Prostate gland (tissue), 2 donors: ENCODE data around the gene SNX6. TPM values are rescaled to one million over a fixed set of nuclear protein-coding genes. Genes with fewer than 3 reads are reported as not detected.

Experiments
- DNase-seq: peaks from one replicate; pipeline ENCODE4 v3.0.0-alpha.2; 2019; ENCODE audit warnings: low spot score
- H3K27ac ChIP-seq, 2 donors: fragments of 200-600 bp; sonication (generic); 2 replicates each; pipeline ENCODE4 v1.5.1; 2017 to 2019
- H3K27me3 ChIP-seq: fragments of 200-600 bp; sonication (generic); replicated peaks from 2 replicates; pipeline ENCODE4 v1.5.1; 2019; ENCODE audit not compliant: insufficient read depth
- H3K36me3 ChIP-seq, 2 donors: fragments of 200-600 bp; sonication (generic); 1 replicate in 1 of 2; 2 replicates in 1 of 2; pipeline versions ENCODE4 v1.5.1 to v1.8.1; 2017 to 2019
- H3K4me1 ChIP-seq: fragments of 200-600 bp; sonication (generic); replicated peaks from 2 replicates; pipeline ENCODE4 v1.5.1; 2019
- H3K4me3 ChIP-seq, 2 donors: fragments of 200-600 bp; sonication (generic); 2 replicates each; pipeline ENCODE4 v1.5.1; 2017 to 2019
- H3K9me3 ChIP-seq: fragments of 200-600 bp; sonication (generic); 2 replicates; pipeline ENCODE4 v1.5.1; 2017
- CTCF ChIP-seq, 4 experiments: fragments of 200-600 bp in 2 of 4; fragments of 450-650 bp in 2 of 4; sonication (generic) in 2 of 4; IDR thresholded peaks; 1 replicate in 3 of 4; 2 replicates in 1 of 4; pipeline ENCODE4 v1.5.1; 2016 to 2019; ENCODE audit warnings: antibody characterized with exemption in 4 of 4, mild to moderate bottlenecking in 2 of 4, moderate library complexity in 2 of 4
- POLR2A ChIP-seq: fragments of 450-650 bp; IDR thresholded peaks from one replicate; pipeline ENCODE4 v1.6.1; 2016; ENCODE audit warnings: antibody characterized with exemption, mild to moderate bottlenecking
- POLR2AphosphoS5 ChIP-seq: sonication (generic); formaldehyde crosslinking; IDR thresholded peaks from one replicate; pipeline ENCODE4 v1.6.1; 2017; ENCODE audit warnings: antibody characterized with exemption
- WGBS: methylation state at CpG from one replicate; pipeline ENCODE4 v1.1.5; 2018; 5-methylcytosine and 5-hydroxymethylcytosine counted together
- intact Hi-C: fragments of 100-400 bp; cut with DNase I; formaldehyde crosslinking; loops from one replicate; pipeline ENCODE4 v1.14.2; 2022
- total RNA-seq, 2 donors: library from RNA; depleted of rRNA; stranded (reverse); fragments of >200 nt; gene quantifications; one replicate each; pipeline ENCODE4 v1.1.0, GENCODE V29; 2016

SNX6 gene
- total RNA-seq, 2 donors from 2014 or later: 116 to 128 TPM

- Histone ChIP-seq H3K4me3 (no peak overlapping the region), H3K27ac (no peak overlapping the region), H3K27me3 (no peaks in the 10 kb centered on the region), H3K36me3 (no peaks in the 10 kb centered on the region), H3K4me1 (no peaks in the 10 kb centered on the region), H3K9me3 (no peaks in the 10 kb centered on the region)
- intact Hi-C loops: loop anchor here (10.0 kb wide), 1 partner anchor 61 kb away; no protein-coding TSS in a partner anchor
- TF ChIP-seq POLR2AphosphoS5: no peak
- TF ChIP-seq CTCF (IDR thresholded peaks at IDR 0.05): no peak
- no peak for DNase-seq
- WGBS: 80% methylated on average over 1 of the region's 1 CpG
These were observed 3.8 kb upstream of the SNX6 start for GRCh38 chr14:34633742-34634141.

DNA sequence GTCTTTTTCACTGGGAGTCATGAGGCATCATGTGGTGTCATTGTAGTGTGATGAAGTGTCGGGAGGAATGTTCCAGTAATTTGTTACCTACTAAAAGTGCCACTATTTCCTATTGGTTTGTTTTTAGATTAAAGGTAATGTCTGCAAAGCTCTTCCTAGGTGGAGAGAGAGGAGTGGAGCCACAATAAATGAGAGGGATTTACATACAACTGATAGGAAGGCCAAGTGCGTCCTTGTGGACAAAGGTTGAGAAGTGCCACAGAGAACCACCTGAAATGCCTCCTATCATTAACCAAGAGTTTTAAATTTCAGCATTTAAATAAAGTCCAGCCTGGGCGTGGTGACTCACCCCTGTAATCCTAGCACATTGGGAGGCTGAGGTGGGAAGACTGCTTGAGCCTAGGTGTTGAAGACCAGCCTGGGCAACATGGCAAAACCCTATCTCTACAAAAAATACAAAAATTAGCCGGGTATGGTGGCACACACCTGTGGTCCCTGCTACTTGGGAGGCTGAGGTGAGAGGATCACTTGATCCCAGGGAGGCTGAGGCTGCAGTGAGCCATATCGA is 2.5 kb upstream of the SNX6 start:
- Histone ChIP-seq H3K9me3 (no peaks in the 10 kb centered on the region), H3K27ac (no peak overlapping the region), H3K36me3 (no peaks in the 10 kb centered on the region), H3K4me3 (no peak overlapping the region), H3K4me1 (no peaks in the 10 kb centered on the region), H3K27me3 (no peaks in the 10 kb centered on the region)
- TF ChIP-seq POLR2AphosphoS5 (no peak), CTCF (IDR thresholded peaks at IDR 0.05) (no peak), POLR2A (no peak)
- intact Hi-C loops: loop anchor here (10.0 kb wide), 1 partner anchor 62 kb away; no protein-coding TSS in a partner anchor
- WGBS: 90% methylated on average over 5 of the region's 5 CpGs
- DNase-seq: no peak

- Histone ChIP-seq H3K27ac (peak overlapping the region; percentile 88 to 93), H3K9me3 (no peaks in the 10 kb centered on the region), H3K36me3 (no peaks in the 10 kb centered on the region), H3K27me3 (no peaks in the 10 kb centered on the region), H3K4me3 (peak overlapping the region; percentile 75 to 96), H3K4me1 (no peaks in the 10 kb centered on the region)
- no peak for TF ChIP-seq POLR2A
- no peak for TF ChIP-seq CTCF (IDR thresholded peaks at IDR 0.05)
- no peak for TF ChIP-seq POLR2AphosphoS5
- 2% methylated on average over 13 of the region's 13 CpGs for WGBS
- intact Hi-C loops: no loop called here
- no peak for DNase-seq
These were observed 648 bp downstream of the SNX6 start for GRCh38 chr14:34629344-34629656.

- no peak for TF ChIP-seq POLR2A
- TF ChIP-seq POLR2AphosphoS5: no peak
- no peak for TF ChIP-seq CTCF (IDR thresholded peaks at IDR 0.05)
- Histone ChIP-seq H3K36me3 (no peaks in the 10 kb centered on the region), H3K9me3 (no peaks in the 10 kb centered on the region), H3K4me3 (peak overlapping the region in 1 of 2 donors; percentile 96), H3K4me1 (no peaks in the 10 kb centered on the region), H3K27me3 (no peaks in the 10 kb centered on the region), H3K27ac (no peak overlapping the region)
- no peak for DNase-seq
- 26% methylated on average over 5 of the region's 5 CpGs for WGBS
- intact Hi-C loops: no loop called here
These were observed 1.2 kb downstream of the SNX6 start for GRCh38 chr14:34628681-34629135.

- no peak for TF ChIP-seq CTCF (IDR thresholded peaks at IDR 0.05)
- no peak for TF ChIP-seq POLR2AphosphoS5
- TF ChIP-seq POLR2A: no peak
- H3K9me3 ChIP-seq: no peaks in the 10 kb centered on the region
- H3K36me3 ChIP-seq: no peaks in the 10 kb centered on the region
- H3K27me3 ChIP-seq: no peaks in the 10 kb centered on the region
- H3K4me3 ChIP-seq: no peak overlapping the region
- H3K27ac ChIP-seq: no peak overlapping the region
- 65% methylated on average over 3 of the region's 3 CpGs for WGBS
- no peak for DNase-seq
- intact Hi-C loops: no loop called here
- H3K4me1 ChIP-seq: no peaks in the 10 kb centered on the region
These were observed 6.4 kb downstream of the SNX6 start for GRCh38 chr14:34623506-34623905.
